HG03575 (cell line): Measurements from ENCODE around the gene DFFA.
"Not testable (repeated sequence)": the region's sequence is repeated elsewhere in the genome, so short reads cannot be mapped to it uniquely, and the experiment has no call there.

ENCODE experiments used
- ATAC-seq: cut with Tn5 transposase; IDR thresholded peaks from one replicate; pipeline ENCODE4 v1.9.1; 2021; ENCODE audit not compliant: unreplicated experiment, insufficient number of reproducible peaks, low FRiP score; ENCODE audit errors: extremely low read depth

Gene DFFA

GRCh38 chr1:10507111-10507879 is 35.0 kb upstream of the DFFA start:
- ATAC-seq, result no peak

GRCh38 chr1:10506677-10507047 is 34.3 kb upstream of the DFFA start:
- no peak for ATAC-seq

- not testable (repeated sequence) for ATAC-seq
These were observed 33.8 kb upstream of the DFFA start for GRCh38 chr1:10506046-10506676.

GRCh38 chr1:10504249-10504648 is 31.9 kb upstream of the DFFA start:
- ATAC-seq, result no peak

GRCh38 chr1:10502206-10502605 is 29.9 kb upstream of the DFFA start:
- no peak for ATAC-seq

GRCh38 chr1:10498231-10498630 is 25.9 kb upstream of the DFFA start:
- no peak for ATAC-seq

GRCh38 chr1:10497109-10497508 is 24.8 kb upstream of the DFFA start:
- ATAC-seq, result no peak

GRCh38 chr1:10495952-10496351 is 23.6 kb upstream of the DFFA start:
- ATAC-seq, result no peak

- no peak for ATAC-seq
These were observed 23.1 kb upstream of the DFFA start for GRCh38 chr1:10495475-10495817.

- ATAC-seq, result no peak
These were observed 22.6 kb upstream of the DFFA start for GRCh38 chr1:10494754-10495474.

- no peak for ATAC-seq
These were observed 22.1 kb upstream of the DFFA start for GRCh38 chr1:10494418-10494753.

GRCh38 chr1:10490286-10490970 is 18.1 kb upstream of the DFFA start:
- no peak for ATAC-seq

- ATAC-seq, result no peak
These were observed 17.1 kb upstream of the DFFA start for GRCh38 chr1:10489291-10490055.

- no peak for ATAC-seq
These were observed 12.2 kb upstream of the DFFA start for GRCh38 chr1:10484521-10484920.

GRCh38 chr1:10480614-10481013 is 8.3 kb upstream of the DFFA start:
- no peak for ATAC-seq

- ATAC-seq, result no peak
These were observed 7.0 kb upstream of the DFFA start for GRCh38 chr1:10479296-10479695.

GRCh38 chr1:10475510-10475909 is 3.2 kb upstream of the DFFA start:
- no peak for ATAC-seq

- ATAC-seq, result no peak
These were observed 2.5 kb upstream of the DFFA start, which contains the start of gene PEX14 for GRCh38 chr1:10474613-10475507. TSS of gene PEX14 (plus strand) at chr1:10474950. CDS start at chr1:10474967, 17 bp downstream.
